ENCODE measurements around the gene CHID1. TPM values are rescaled to one million over a fixed set of nuclear protein-coding genes. Genes with fewer than 3 reads are reported as not detected.

Gene CHID1
- total and polyA plus RNA-seq, 9 of the 15 experiments (the other 6 are each of a cell fraction or from before 2014, with no cell fraction given), result 15.1 to 108 (median 39.8) TPM

DNA sequence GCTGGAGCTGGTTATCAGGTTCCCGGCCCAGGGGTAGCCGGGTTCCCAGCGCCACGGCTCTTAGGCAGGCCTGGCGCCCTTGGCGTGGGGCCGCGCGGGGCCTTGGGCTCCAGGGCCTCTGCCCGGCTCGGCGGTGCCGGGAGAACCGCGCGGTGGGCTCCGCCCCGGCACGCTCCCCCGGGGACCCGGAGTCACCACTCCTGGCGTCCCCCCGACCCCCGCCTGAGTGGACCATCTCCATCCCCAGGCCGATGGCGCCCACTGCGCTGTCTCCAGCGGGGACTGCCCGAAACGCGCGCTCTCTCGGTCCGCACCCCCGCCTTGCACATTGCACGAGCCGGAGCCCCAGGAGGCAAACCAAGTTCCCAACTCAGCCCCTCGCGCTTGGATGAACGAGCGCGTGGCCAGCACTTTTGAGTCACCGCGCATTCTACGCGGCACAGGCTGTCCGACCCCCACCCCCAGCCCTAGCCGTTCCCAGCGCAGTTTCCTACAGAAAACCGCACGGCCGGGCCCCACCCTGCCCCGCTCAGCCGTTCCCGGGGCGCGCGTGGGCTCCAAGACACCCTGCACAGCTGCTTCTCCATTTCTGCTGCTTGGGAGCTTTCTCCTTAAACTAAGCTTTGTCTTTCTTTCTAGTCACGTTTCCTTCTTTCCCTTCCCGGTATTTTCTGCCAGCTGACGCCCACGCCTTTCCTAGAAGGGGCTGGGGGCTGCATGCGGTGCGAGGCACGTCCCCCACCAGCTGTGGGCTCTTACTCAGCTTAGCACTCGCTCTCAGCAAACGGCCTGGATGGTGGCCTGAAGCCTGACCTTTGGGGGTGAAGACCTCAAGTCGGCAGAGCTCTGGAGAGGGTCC is 650 bp upstream of the CHID1 start (continued):
- TF ChIP-seq, protein P1, sequence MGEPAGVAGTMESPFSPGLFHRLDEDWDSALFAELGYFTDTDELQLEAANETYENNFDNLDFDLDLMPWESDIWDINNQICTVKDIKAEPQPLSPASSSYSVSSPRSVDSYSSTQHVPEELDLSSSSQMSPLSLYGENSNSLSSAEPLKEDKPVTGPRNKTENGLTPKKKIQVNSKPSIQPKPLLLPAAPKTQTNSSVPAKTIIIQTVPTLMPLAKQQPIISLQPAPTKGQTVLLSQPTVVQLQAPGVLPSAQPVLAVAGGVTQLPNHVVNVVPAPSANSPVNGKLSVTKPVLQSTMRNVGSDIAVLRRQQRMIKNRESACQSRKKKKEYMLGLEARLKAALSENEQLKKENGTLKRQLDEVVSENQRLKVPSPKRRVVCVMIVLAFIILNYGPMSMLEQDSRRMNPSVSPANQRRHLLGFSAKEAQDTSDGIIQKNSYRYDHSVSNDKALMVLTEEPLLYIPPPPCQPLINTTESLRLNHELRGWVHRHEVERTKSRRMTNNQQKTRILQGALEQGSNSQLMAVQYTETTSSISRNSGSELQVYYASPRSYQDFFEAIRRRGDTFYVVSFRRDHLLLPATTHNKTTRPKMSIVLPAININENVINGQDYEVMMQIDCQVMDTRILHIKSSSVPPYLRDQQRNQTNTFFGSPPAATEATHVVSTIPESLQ (CRISPR knock-in tag; IDR thresholded peaks at IDR 0.05), result 0 out of 2 replicates have a peak, but pooled peaks have one; percentile 48
- TF ChIP-seq, protein P2, sequence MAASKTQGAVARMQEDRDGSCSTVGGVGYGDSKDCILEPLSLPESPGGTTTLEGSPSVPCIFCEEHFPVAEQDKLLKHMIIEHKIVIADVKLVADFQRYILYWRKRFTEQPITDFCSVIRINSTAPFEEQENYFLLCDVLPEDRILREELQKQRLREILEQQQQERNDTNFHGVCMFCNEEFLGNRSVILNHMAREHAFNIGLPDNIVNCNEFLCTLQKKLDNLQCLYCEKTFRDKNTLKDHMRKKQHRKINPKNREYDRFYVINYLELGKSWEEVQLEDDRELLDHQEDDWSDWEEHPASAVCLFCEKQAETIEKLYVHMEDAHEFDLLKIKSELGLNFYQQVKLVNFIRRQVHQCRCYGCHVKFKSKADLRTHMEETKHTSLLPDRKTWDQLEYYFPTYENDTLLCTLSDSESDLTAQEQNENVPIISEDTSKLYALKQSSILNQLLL (CRISPR knock-in tag; IDR thresholded peaks at IDR 0.05; ENCODE audit: borderline replicate concordance), result no peak
- TF ChIP-seq, protein P3, sequence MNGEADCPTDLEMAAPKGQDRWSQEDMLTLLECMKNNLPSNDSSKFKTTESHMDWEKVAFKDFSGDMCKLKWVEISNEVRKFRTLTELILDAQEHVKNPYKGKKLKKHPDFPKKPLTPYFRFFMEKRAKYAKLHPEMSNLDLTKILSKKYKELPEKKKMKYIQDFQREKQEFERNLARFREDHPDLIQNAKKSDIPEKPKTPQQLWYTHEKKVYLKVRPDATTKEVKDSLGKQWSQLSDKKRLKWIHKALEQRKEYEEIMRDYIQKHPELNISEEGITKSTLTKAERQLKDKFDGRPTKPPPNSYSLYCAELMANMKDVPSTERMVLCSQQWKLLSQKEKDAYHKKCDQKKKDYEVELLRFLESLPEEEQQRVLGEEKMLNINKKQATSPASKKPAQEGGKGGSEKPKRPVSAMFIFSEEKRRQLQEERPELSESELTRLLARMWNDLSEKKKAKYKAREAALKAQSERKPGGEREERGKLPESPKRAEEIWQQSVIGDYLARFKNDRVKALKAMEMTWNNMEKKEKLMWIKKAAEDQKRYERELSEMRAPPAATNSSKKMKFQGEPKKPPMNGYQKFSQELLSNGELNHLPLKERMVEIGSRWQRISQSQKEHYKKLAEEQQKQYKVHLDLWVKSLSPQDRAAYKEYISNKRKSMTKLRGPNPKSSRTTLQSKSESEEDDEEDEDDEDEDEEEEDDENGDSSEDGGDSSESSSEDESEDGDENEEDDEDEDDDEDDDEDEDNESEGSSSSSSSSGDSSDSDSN (IDR thresholded peaks at IDR 0.05; ENCODE audit: borderline replicate concordance in 1 of 2, low read depth in 2 of 2, low read length in 2 of 2), result 0 out of 4 replicates have a peak, but pooled peaks of 1 of the 2 experiments have one; percentile 14
- no peak for TF ChIP-seq ZNF232 (CRISPR knock-in tag; IDR thresholded peaks at IDR 0.05)
- TF ChIP-seq ETV6 (IDR thresholded peaks at IDR 0.05; ENCODE audit: borderline replicate concordance in 1 of 2, low read depth in 2 of 2, low read length in 1 of 2), result no peak
- TF ChIP-seq ETV6 (CRISPR knock-in tag; IDR thresholded peaks at IDR 0.05; ENCODE audit: borderline replicate concordance), result no peak
- no peak for TF ChIP-seq LCOR (CRISPR knock-in tag; IDR thresholded peaks at IDR 0.05)
- TF ChIP-seq, protein P4, sequence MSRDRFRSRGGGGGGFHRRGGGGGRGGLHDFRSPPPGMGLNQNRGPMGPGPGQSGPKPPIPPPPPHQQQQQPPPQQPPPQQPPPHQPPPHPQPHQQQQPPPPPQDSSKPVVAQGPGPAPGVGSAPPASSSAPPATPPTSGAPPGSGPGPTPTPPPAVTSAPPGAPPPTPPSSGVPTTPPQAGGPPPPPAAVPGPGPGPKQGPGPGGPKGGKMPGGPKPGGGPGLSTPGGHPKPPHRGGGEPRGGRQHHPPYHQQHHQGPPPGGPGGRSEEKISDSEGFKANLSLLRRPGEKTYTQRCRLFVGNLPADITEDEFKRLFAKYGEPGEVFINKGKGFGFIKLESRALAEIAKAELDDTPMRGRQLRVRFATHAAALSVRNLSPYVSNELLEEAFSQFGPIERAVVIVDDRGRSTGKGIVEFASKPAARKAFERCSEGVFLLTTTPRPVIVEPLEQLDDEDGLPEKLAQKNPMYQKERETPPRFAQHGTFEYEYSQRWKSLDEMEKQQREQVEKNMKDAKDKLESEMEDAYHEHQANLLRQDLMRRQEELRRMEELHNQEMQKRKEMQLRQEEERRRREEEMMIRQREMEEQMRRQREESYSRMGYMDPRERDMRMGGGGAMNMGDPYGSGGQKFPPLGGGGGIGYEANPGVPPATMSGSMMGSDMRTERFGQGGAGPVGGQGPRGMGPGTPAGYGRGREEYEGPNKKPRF (IDR thresholded peaks at IDR 0.05; ENCODE audit: low read depth, low read length), result no peak
- TF ChIP-seq, protein P5, sequence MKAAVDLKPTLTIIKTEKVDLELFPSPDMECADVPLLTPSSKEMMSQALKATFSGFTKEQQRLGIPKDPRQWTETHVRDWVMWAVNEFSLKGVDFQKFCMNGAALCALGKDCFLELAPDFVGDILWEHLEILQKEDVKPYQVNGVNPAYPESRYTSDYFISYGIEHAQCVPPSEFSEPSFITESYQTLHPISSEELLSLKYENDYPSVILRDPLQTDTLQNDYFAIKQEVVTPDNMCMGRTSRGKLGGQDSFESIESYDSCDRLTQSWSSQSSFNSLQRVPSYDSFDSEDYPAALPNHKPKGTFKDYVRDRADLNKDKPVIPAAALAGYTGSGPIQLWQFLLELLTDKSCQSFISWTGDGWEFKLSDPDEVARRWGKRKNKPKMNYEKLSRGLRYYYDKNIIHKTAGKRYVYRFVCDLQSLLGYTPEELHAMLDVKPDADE (conservative IDR thresholded peaks at IDR 0.05; ENCODE audit: control insufficient read depth, low read depth, low read length), result no peak; the same call in 1 of the 2 replicates
- TF ChIP-seq SETDB1 (IDR thresholded peaks at IDR 0.05; ENCODE audit: low read length), result no peak
- peak; percentile 52; the same call in 1 of the 2 replicates for TF ChIP-seq RB1 (IDR thresholded peaks at IDR 0.05; ENCODE audit: low read depth)
